Measurements from ENCODE around the gene GOPC. TPM values are rescaled to one million over a fixed set of nuclear protein-coding genes. Genes with fewer than 3 reads are reported as not detected.

GOPC gene
- total RNA-seq, 2 donors from 2014 or later, result 16.8 to 20.1 TPM

DNA sequence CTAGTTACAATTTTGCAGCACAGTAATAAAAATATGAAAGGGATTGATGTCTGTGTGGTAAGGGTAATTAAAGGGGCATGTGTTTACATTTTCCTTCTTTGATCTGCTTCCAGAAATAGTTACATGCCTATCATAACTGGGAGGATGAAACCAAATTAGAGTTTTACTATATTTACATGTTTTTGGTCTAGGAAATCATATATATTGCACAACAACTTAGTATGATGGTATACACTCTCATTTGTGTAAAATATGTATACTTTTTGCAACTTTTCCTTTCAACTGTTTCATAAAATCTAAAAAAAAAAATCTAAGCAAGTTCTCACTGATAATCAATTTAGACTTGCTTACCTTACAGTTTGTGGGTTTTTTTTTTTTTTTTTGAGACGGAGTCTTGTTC is 87.7 kb downstream of the GOPC start:
- ATAC-seq (replicated peaks in 1 of 2), result no peak
- Mint-ChIP-seq H3K4me3 (no peak overlapping the region), H3K27ac (no peak overlapping the region), H3K9me3 (peaks cover 0 to 2% of the 10 kb centered on the region in 2 donors), H3K27me3 (ENCODE audit: low read depth) (peaks cover 6% of the 10 kb centered on the region), H3K36me3 (ENCODE audit: insufficient read depth in 2 of 2) (no peaks in the 10 kb centered on the region), H3K4me1 (ENCODE audit: low read depth) (no peaks in the 10 kb centered on the region)
- no peak for DNase-seq

DNA sequence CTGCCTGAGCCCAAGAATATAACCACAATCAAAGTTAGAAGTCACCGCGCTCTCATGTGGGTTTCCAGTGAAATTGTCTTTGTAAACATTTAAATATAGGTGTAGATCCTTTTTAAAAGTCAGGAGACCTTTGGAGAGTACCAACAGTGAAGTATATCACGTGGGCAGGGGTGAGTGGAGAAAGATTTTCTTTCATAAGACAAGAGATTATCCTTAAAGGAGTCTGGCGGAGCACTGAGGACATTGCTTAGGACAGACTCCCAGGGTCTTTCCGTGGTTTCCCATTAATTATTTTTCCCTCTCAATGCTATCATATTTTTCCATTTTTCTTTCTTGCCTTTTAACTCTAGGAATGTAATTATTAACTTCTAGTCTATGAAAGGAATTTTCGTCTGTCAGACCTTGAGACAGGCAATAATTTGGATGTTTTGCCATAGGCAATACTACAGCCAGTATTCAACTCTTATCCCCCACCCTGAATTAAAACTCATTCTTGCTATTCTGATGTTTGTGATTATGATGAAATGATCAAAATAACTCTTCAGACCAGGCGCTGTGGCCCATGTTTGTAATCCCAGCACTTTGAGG is 88.4 kb downstream of the GOPC start:
- Mint-ChIP-seq H3K4me1 (ENCODE audit: low read depth) (no peaks in the 10 kb centered on the region), H3K4me3 (no peak overlapping the region), H3K36me3 (ENCODE audit: insufficient read depth in 2 of 2) (no peaks in the 10 kb centered on the region), H3K9me3 (peaks cover 0 to 2% of the 10 kb centered on the region in 2 donors), H3K27me3 (ENCODE audit: low read depth) (peaks cover 6% of the 10 kb centered on the region), H3K27ac (no peak overlapping the region)
- DNase-seq (no peak), ATAC-seq (replicated peaks in 1 of 2) (no peak)

DNA sequence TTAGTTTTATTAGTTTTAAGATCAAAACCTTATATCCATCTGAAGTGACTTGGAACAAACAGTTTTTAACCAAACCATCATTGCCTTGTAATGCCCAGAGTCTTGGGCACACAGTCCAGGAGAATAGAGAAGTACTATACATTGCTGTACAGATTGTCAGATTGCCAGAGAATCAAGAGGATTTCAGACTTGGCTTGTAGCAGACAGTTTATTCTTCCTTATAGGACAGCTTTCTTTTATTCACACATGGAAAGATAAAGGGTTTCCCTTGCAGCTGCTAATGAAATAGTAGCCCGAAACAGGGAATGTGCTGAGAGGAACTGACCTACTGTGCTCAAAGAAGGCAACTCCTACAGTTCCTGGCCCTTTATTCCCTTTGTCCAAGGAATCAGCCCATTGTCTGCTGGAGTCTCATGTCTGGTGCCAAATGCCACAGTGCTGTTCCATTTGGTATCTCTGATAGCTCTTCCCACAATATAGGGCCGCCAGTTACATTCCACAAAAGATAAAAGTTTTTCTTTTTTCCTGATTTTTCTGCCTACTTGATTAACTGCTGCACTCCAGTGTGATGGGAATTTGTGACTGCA is 89.2 kb downstream of the GOPC start:
- Mint-ChIP-seq H3K4me1 (ENCODE audit: low read depth) (no peaks in the 10 kb centered on the region), H3K36me3 (ENCODE audit: insufficient read depth in 2 of 2) (no peaks in the 10 kb centered on the region), H3K9me3 (no peaks in the 10 kb centered on the region), H3K27ac (no peak overlapping the region), H3K27me3 (ENCODE audit: low read depth) (peaks cover 1% of the 10 kb centered on the region), H3K4me3 (no peak overlapping the region)
- no peak for ATAC-seq (replicated peaks in 1 of 2)
- DNase-seq, result no peak

DNA sequence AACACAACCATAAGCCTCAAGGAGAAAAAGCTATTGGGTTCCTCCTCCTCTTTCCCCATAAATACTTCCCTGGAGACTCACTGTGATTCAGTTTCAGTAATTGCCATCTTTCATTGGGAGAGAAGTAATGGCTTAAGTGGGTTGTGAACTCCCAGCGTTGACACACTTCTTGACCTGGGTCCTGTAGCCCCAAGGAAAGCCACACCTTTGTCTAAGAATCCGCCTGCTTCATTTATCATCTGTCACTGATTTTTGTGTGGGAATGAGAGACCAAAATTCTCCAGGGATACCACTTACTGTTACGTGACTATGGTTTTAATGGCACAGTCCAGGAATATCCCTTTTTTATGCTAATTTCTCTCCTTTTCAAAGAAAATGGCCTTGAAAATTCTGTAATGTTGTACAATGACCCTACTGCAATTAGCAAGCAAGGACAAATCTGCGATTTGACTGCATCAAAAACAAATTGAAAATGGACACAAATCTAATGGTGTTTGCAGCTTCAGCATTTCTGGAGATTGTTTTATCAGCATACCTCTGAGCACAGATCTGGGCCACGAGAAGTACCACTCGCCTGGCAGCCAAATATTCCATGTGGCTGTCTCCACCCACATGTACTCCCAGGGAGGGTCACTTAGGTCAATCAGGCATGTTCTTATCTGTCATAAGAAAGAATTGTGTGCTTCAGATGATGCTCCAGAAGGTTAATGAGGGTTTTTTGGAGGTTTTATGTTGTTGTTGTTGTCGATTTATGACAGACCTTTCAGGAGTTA is 90.1 kb downstream of the GOPC start:
- Mint-ChIP-seq H3K9me3 (no peaks in the 10 kb centered on the region), H3K36me3 (ENCODE audit: insufficient read depth in 2 of 2) (no peaks in the 10 kb centered on the region), H3K27ac (no peak overlapping the region)

More for the DNA sequence above, 90.1 kb downstream of the GOPC start:
- H3K4me3 Mint-ChIP-seq, result no peak overlapping the region
- ATAC-seq (replicated peaks in 1 of 2) (no peak), DNase-seq (no peak)
- no peaks in the 10 kb centered on the region for H3K27me3 Mint-ChIP-seq (ENCODE audit: low read depth)
- H3K4me1 Mint-ChIP-seq (ENCODE audit: low read depth), result no peaks in the 10 kb centered on the region

Other genes with a start within 250 kb of the GOPC start
- gene ROS1, start 176.6 kb downstream of the GOPC start, total RNA-seq, result not detected
- 1 to 10 TPM; 2.9 to 3.4 TPM for gene DCBLD1, start 119.8 kb downstream of the GOPC start, total RNA-seq
- gene NUS1, start 73.0 kb upstream of the GOPC start, total RNA-seq, result 10 to 100 TPM; 29.3 to 33.3 TPM

Data from activated T-cell treated with anti-CD3 and anti-CD28 coated beads, Interleukin-2, amount 50 U/mL, for 72 hours (primary cell).